HG02943 (cell line): Measurements from ENCODE around the gene IMMP2L.
A peak's percentile ranks its signal among the peaks of the same experiment; 100 is the strongest.

Experiments used
- ATAC-seq: cut with Tn5 transposase; IDR thresholded peaks from one replicate; pipeline ENCODE4 v1.9.1; 2021; ENCODE audit warnings: mild to moderate bottlenecking, low read depth, moderate library complexity; ENCODE audit not compliant: unreplicated experiment

Gene IMMP2L

GRCh38 chr7:111059833-111060232, 502.5 kb downstream of the IMMP2L start:
- ATAC-seq = no peak

GRCh38 chr7:111057066-111057465, 505.2 kb downstream of the IMMP2L start:
- no peak for ATAC-seq

GRCh38 chr7:111056371-111056770, 505.9 kb downstream of the IMMP2L start:
- no peak for ATAC-seq

GRCh38 chr7:111053035-111053434, 509.3 kb downstream of the IMMP2L start:
- ATAC-seq = no peak

DNA sequence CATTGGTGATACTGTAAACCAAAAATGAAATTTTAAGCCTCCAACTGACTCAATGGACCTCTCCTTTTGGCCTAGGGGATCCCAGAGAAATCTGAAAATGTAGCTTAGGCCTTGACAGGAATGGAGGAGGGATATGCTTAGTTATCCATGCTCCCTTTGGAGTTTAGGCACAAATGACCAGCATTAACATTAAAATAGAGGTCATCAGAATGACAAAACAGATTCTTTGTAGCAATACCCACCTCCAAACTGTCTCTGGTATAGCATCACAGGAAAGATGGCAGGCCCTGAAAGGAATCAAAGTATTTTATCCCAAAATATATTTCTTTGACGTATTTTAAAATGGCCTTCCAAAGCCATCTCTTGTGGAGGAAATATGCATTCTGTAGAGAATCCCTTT, 510.5 kb downstream of the IMMP2L start:
- no peak for ATAC-seq

DNA sequence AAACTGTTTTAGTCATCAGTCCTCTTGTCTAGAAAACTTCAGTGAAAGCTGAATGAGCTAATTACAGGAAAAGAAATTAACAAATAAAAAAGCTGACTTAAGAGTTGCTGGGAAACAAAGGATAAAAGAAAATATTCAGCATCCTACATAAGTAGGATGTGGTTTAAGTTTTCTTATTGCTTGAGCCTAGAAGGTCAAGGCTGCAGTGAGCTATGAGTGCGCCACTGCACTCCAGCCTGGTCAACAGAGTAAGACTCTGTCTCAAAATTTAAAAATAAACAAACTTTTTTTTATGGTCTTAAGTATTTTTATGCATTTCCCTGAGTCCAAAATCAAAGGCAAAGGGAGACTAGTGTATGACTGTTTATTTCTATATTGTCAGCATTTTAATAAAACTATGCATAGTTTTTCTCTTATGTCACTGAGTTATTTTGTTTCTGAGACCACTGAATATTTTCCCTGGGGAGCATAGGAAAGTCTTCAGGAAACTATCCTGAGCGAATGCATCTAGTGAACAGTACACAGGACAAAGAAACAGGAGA, 511.3 kb downstream of the IMMP2L start:
- no peak for ATAC-seq

DNA sequence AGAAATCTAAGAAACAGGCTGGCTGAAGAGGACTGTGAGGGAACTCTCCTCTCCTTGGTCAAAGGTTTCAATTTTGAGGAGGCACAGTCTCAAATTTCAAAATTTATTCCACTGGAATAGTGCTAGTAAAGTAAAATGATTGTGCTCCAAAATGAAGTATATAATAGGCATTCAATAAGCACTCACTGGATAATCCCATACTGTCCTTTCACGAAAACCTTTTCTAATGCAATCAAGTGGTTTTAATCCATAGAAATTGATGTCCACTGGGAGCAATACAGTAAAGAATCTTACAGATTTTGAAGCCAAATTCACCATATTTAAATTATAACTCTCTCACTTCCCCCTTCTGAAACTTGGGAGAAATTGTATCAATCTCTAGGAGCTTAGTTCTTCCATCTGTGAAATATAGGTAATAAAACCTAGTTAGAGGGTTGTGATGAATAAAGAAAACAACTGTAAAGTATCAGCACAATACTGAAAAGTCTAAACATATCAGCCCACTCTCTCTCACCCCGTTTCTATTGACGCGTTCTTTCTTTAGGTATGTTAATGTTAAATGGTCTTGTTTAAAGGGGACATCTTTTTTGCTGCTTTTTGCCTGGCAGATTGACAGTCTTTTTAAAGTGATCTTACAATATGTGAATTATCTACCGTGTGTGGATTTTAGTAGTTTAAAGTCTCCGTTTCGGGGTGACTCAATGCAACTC, 512.2 kb downstream of the IMMP2L start:
- ATAC-seq = no peak

DNA sequence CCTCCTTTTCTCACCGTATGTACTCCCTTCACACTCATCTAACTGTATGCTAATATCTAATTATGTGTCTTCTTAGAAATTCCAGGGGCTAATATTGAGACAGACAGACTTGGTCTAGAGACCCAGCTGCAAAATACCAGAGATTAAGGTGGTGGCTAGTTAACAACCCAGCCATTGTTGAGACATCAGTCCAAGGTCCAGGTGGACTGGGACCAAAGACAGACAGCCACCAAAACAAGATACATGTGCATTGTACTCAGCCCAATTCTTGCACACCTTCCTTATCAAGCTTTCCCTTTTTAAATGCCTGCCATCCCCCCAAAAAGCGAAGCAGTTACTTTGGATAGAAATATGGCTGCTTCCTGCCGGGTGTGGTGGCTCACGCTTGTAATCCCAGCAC, 514.7 kb downstream of the IMMP2L start:
- no peak for ATAC-seq

- ATAC-seq = no peak
Measured at GRCh38 chr7:111045449-111045848, 516.8 kb downstream of the IMMP2L start.

- peak; percentile 98 for ATAC-seq
Measured at GRCh38 chr7:111043561-111043960, 518.7 kb downstream of the IMMP2L start.

- ATAC-seq = no peak
Measured at GRCh38 chr7:111042842-111043241, 519.5 kb downstream of the IMMP2L start.

- no peak for ATAC-seq
Measured at GRCh38 chr7:111041577-111041976, 520.7 kb downstream of the IMMP2L start.

DNA sequence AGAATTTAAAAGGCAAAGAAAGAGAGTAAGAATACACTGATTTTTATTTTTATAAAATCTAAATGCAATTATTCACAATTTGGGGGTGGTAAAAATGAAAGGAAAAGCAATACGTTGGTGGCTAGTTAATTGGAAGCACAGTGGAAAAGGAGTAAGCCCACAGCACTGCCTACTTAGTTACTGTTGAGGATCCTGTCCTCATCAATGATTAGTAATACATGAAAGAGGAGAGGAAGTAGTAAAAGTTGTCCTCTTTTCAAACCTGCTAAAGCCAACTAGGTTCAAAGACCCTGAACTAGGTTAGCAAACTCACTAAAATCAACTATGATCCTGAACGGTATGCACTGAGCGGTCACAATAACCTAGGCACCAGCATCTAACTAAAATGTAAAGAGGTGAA, 524.1 kb downstream of the IMMP2L start:
- ATAC-seq = no peak

DNA sequence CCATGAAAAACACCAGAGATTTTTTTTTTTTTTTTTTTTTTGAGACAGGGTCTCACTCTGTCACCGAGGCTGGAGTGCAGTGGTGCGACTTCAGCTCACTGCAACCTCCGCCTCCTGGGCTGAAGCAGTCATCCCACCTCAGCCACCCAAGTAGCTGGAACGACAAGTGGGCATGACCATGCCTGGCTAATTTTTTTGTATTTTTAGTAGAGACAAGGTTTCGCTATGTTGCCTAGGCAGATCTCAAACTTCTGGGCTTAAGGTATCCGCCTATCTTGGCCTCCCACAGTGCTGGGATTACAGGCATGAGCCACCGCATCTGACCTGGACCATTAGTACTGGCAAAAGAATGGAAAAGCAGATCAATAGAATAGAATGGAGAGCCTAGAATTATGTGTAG, 530.4 kb downstream of the IMMP2L start:
- ATAC-seq = no peak

- no peak for ATAC-seq
Measured at GRCh38 chr7:111030336-111030735, 532.0 kb downstream of the IMMP2L start.

DNA sequence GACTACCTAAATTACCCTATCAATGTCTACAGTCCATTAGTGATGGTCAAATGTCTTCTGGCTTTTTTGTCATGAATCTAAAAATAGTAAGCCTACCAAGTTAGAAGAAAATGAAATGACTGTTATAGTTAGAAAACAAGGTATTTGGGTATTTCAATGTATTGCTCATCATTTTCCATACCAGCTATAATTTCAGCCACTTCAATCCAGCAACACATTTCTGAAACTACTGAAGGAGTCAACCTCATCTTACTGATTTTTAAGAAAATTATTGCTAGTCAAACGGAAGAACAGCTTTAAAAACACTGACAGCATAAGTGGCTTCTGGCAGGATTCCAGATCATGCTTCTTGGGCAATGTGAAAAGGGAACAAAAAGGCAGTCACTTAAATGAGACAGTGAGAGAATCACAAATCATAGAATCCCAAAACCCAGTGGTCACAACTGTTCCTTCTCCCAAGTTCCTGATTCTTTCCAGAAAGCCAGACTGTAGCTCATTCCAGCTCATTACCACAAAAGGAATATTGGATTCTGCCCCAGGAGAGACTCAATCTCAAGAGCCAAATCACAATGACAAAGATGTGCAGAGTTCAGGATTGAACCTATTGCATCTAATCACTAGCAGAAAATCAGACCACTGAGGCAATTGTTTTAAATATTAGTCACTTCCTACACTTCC, 532.6 kb downstream of the IMMP2L start:
- no peak for ATAC-seq

GRCh38 chr7:111029141-111029572, 533.1 kb downstream of the IMMP2L start:
- ATAC-seq = no peak

- no peak for ATAC-seq
Measured at GRCh38 chr7:111027396-111027795, 534.9 kb downstream of the IMMP2L start.

- ATAC-seq = no peak
Measured at GRCh38 chr7:111026806-111027205, 535.5 kb downstream of the IMMP2L start.

DNA sequence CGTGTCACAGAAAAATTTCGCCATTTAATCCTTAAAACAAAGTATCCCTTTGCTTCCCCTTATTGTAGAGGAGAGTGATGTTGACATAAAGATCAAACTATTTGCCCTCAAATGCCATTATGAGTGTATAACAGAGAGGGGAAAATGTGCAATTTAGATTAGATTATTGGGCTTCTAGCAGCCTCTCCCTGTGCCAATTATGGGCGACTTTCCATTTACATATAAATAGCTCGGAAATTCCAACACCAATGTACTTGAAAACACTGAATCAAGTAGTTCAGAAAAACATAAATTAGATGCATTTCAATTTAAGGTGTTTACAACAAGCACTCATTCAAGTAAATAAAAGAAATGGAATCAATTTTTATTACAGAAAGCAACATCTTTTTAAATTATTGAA, 535.9 kb downstream of the IMMP2L start:
- ATAC-seq = no peak

DNA sequence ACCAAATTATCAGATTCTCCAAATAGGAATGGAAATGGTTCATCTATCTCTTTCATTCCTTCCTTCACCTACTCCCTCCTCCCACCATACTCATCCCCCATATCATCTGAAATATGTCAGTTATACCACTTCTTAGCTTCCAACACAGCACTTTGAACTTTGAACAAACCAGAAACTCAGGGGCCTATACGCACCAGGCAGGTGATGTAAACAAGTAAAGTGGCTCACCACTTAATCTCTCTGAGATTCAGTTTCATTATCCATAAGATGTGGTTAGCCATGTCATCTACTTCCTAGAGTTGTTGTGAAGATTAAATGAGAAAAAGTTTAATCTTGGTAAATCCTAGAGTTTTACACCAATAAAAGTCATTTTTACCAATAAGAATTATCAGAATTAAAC, 537.3 kb downstream of the IMMP2L start:
- ATAC-seq = no peak
